CD4-positive, alpha-beta T cell (primary cell): Measurements from ENCODE around the gene TAGLN2. TPM values are rescaled to one million over a fixed set of nuclear protein-coding genes. Genes with fewer than 3 reads are reported as not detected.
A peak's percentile ranks its signal among the peaks of the same experiment; 100 is the strongest.

ENCODE experiments used
- ATAC-seq: fragments of 200-7000 bp; cut with Tn5 transposase; one replicate; pipeline ENCODE4 v1.10.0; 2022; ENCODE audit warnings: mild to moderate bottlenecking; ENCODE audit not compliant: poor library complexity
- CTCF ChIA-PET: fragments of 350-600 bp; sonication (Branson Sonifier 250); formaldehyde crosslinking; loops from one replicate; lab custom pipeline; 2021; ENCODE audit warnings: antibody characterized with exemption, inconsistent platforms; lab: Charles Lee
- POLR2A ChIA-PET: fragments of 350-600 bp; sonication (Branson Sonifier 250); formaldehyde crosslinking; loops from one replicate; lab custom pipeline; 2021; ENCODE audit warnings: antibody characterized with exemption, inconsistent platforms; lab: Charles Lee
- DNase-seq, 14 experiments: peaks; one replicate each; pipeline ENCODE4 v3.0.0-alpha.2; 2013 to 2020; ENCODE audit warnings: mixed read lengths in 2 of 14
- H3K27ac ChIP-seq, 2 donors: one replicate each; pipeline versions ENCODE4 v1.5.1 to v1.7.0; 2013; ENCODE audit warnings: low read length in 2 of 2, low read depth in 1 of 2, mild to moderate bottlenecking in 1 of 2
- H3K27me3 ChIP-seq, 2 experiments: 1 replicate in 1 of 2; 2 replicates in 1 of 2; pipeline versions ENCODE4 v1.6.1 to v1.7.0; 2013; ENCODE audit warnings: low read length in 2 of 2, control low read depth in 1 of 2, mild to moderate bottlenecking in 1 of 2, moderate library complexity in 1 of 2; ENCODE audit not compliant: insufficient read depth in 2 of 2, control insufficient read depth in 1 of 2
- H3K36me3 ChIP-seq: one replicate; pipeline ENCODE4 v1.6.1; 2013; ENCODE audit warnings: low read length, control low read depth; ENCODE audit not compliant: insufficient read depth
- H3K4me1 ChIP-seq: one replicate; pipeline ENCODE4 v1.6.1; 2013; ENCODE audit warnings: low read length, control low read depth; ENCODE audit not compliant: insufficient read depth
- H3K4me3 ChIP-seq: one replicate; pipeline ENCODE4 v1.5.1; 2013; ENCODE audit warnings: mild to moderate bottlenecking, low read length, moderate library complexity
- H3K9me3 ChIP-seq, 2 experiments: 1 replicate in 1 of 2; 2 replicates in 1 of 2; pipeline versions ENCODE4 v1.6.1 to v1.7.0; 2013; ENCODE audit warnings: low read length in 2 of 2, mild to moderate bottlenecking in 2 of 2, control low read depth in 1 of 2, moderate library complexity in 1 of 2; ENCODE audit not compliant: control insufficient read depth in 1 of 2, insufficient read depth in 1 of 2
- H3K27ac Mint-ChIP-seq: one replicate; pipeline ENCODE4 v1.8.0; 2020; ENCODE audit warnings: mixed read lengths
- H3K27me3 Mint-ChIP-seq: one replicate; pipeline ENCODE4 v1.8.0; 2021; ENCODE audit warnings: mixed read lengths
- H3K36me3 Mint-ChIP-seq: one replicate; pipeline ENCODE4 v1.8.0; 2021; ENCODE audit warnings: low read depth, mixed read lengths
- H3K4me1 Mint-ChIP-seq: one replicate; pipeline ENCODE4 v1.8.0; 2021; ENCODE audit warnings: low read depth, mixed read lengths
- H3K4me3 Mint-ChIP-seq: one replicate; pipeline ENCODE4 v1.8.0; 2020; ENCODE audit warnings: mild to moderate bottlenecking, mixed read lengths
- H3K9me3 Mint-ChIP-seq: one replicate; pipeline ENCODE4 v1.8.0; 2020; ENCODE audit warnings: mixed read lengths
- intact Hi-C, 2 experiments: fragments of 100-400 bp; cut with DNase I in 1 of 2; cut with micrococcal nuclease in 1 of 2; formaldehyde crosslinking; loops; one replicate each; pipeline versions ENCODE4 v1.15.1 to v1.9.0; 2023 to 2025; cut with DNase I, micrococcal nuclease
- total RNA-seq, 174 experiments: library from RNA in 2 of 174; stranded (reverse) in 2 of 174; gene quantifications; one replicate each; pipeline ENCODE4 v1.2.3 and lab custom pipeline; 2021 to 2026
- TF ChIP-seq, protein P1 (sequence below): fragments of 200-600 bp; IDR thresholded peaks from one replicate; pipeline ENCODE4 v1.8.0; 2022; ENCODE audit warnings: antibody characterized with exemption, mild to moderate bottlenecking

TAGLN2 gene
- total RNA-seq, 2 experiments from 2014 or later: 301 to 311 TPM

GRCh38 chr1:159919236-159919865 is 6.0 kb downstream of the TAGLN2 start:
- Histone ChIP-seq H3K27ac (no peak overlapping the region), H3K9me3 (no peaks in the 10 kb centered on the region), H3K36me3 (peaks cover 65% of the 10 kb centered on the region), H3K4me1 (peaks cover 70% of the 10 kb centered on the region), H3K27me3 (no peaks in the 10 kb centered on the region), H3K4me3 (no peak overlapping the region)
- Mint-ChIP-seq H3K27me3 (no peaks in the 10 kb centered on the region), H3K4me1 (peaks cover 58% of the 10 kb centered on the region), H3K36me3 (peaks cover 84% of the 10 kb centered on the region), H3K9me3 (no peaks in the 10 kb centered on the region), H3K4me3 (no peak overlapping the region), H3K27ac (peak overlapping the region; percentile 73)
- TF ChIP-seq, protein P1, sequence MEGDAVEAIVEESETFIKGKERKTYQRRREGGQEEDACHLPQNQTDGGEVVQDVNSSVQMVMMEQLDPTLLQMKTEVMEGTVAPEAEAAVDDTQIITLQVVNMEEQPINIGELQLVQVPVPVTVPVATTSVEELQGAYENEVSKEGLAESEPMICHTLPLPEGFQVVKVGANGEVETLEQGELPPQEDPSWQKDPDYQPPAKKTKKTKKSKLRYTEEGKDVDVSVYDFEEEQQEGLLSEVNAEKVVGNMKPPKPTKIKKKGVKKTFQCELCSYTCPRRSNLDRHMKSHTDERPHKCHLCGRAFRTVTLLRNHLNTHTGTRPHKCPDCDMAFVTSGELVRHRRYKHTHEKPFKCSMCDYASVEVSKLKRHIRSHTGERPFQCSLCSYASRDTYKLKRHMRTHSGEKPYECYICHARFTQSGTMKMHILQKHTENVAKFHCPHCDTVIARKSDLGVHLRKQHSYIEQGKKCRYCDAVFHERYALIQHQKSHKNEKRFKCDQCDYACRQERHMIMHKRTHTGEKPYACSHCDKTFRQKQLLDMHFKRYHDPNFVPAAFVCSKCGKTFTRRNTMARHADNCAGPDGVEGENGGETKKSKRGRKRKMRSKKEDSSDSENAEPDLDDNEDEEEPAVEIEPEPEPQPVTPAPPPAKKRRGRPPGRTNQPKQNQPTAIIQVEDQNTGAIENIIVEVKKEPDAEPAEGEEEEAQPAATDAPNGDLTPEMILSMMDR: no peak
- POLR2A ChIA-PET: no interaction called here
- intact Hi-C loops: no loop called here
- no peak for DNase-seq
- CTCF ChIA-PET: no interaction called here
- ATAC-seq: no peak

DNA sequence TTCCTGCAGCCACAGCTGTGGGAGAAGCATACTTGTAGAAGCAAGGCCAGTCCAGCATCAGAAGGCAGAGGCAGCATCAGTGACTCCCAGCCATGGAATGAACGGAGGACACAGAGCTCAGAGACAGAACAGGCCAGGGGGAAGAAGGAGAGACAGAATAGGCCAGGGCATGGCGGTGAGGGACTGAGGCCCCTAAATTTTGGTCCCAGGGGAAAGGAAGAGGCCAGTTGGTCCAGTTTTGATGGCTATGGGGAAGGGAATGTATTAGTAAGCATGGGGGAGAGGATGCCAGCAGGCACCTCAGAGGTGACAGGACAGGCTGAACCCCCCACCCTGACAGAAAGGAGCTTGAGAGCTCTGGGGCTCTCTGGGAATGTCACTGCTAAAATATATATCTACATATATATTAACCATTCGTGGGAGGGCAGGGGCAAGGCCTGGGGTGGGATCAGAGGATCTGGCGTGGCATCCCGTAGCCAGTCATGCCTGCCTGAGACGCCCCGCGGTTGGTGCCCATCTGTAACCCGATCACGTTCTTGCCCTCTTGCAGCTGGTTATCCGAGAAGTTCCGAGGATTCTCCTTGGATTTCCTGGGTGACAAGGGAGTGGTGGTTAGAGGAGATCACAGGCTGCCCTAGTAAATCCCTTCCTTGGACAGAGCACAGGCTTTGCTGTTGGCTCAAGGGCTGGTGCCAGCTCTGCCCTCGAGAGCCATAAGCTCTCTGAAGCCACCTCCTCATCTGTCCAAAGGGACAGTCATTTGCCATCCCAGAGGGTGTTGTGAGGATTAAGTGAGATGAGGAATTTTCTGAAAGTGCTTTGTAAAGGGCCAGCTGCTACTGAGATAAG is 6.7 kb downstream of the TAGLN2 start:
- Histone ChIP-seq H3K36me3 (peaks cover 65% of the 10 kb centered on the region), H3K4me1 (peaks cover 73% of the 10 kb centered on the region), H3K27me3 (no peaks in the 10 kb centered on the region), H3K4me3 (no peak overlapping the region), H3K27ac (peak overlapping the region in 1 of 2 donors; percentile 29), H3K9me3 (no peaks in the 10 kb centered on the region)
- ChIA-PET CTCF (no interaction called here), POLR2A (no interaction called here)
- intact Hi-C loops: no loop called here
- Mint-ChIP-seq H3K27ac (peak overlapping the region; percentile 73), H3K27me3 (no peaks in the 10 kb centered on the region), H3K4me1 (peaks cover 63% of the 10 kb centered on the region), H3K36me3 (peaks cover 76% of the 10 kb centered on the region), H3K9me3 (no peaks in the 10 kb centered on the region), H3K4me3 (peak overlapping the region; percentile 9)
- DNase-seq (no peak), ATAC-seq (no peak)
- TF ChIP-seq, protein P1: no peak

GRCh38 chr1:159917533-159918351 is 7.6 kb downstream of the TAGLN2 start:
- H3K9me3 ChIP-seq: no peaks in the 10 kb centered on the region
- ChIA-PET CTCF (no interaction called here), POLR2A (no interaction called here)
- no peak overlapping the region for H3K4me3 ChIP-seq
- Mint-ChIP-seq H3K27me3 (no peaks in the 10 kb centered on the region), H3K9me3 (no peaks in the 10 kb centered on the region), H3K36me3 (peaks cover 69% of the 10 kb centered on the region), H3K27ac (peak overlapping the region; percentile 73), H3K4me1 (peaks cover 71% of the 10 kb centered on the region), H3K4me3 (peak overlapping the region; percentile 26)
- ATAC-seq (no peak), DNase-seq (peak in 1 of 14 experiments; percentile 16)
- peaks cover 72% of the 10 kb centered on the region for H3K4me1 ChIP-seq
- no peaks in the 10 kb centered on the region for H3K27me3 ChIP-seq
- intact Hi-C loops: no loop called here
- TF ChIP-seq, protein P1: no peak
- peak overlapping the region in 1 of 2 donors; percentile 29 for H3K27ac ChIP-seq
- peaks cover 61% of the 10 kb centered on the region for H3K36me3 ChIP-seq
